Measurements from ENCODE around the gene TCTN1. TPM values are rescaled to one million over a fixed set of nuclear protein-coding genes. Genes with fewer than 3 reads are reported as not detected.

The TCTN1 gene
- total RNA-seq, 1 donor from 2014 or later = 4.5 TPM

- Histone ChIP-seq H3K27me3 (ENCODE audit: control insufficient read depth, insufficient read depth, low read length) (peaks cover 2% of the 10 kb centered on the region), H3K4me3 (ENCODE audit: low read depth, low read length) (no peak overlapping the region), H3K36me3 (ENCODE audit: control insufficient read depth, insufficient read depth, low read length) (no peaks in the 10 kb centered on the region)
- no peak for TF ChIP-seq CTCF (IDR thresholded peaks at IDR 0.05; ENCODE audit: insufficient read depth, low read length, severe bottlenecking)
- FAIRE-seq = no peak
- no peak for DNase-seq (ENCODE audit: low read depth)
These were observed 54.7 kb downstream of the TCTN1 start for GRCh38 chr12:110668480-110669192.

- H3K4me3 ChIP-seq (ENCODE audit: low read depth, low read length) = no peak overlapping the region
- no peak for FAIRE-seq
- no peak for TF ChIP-seq CTCF (IDR thresholded peaks at IDR 0.05; ENCODE audit: insufficient read depth, low read length, severe bottlenecking)
- H3K27me3 ChIP-seq (ENCODE audit: control insufficient read depth, insufficient read depth, low read length) = peaks cover 2% of the 10 kb centered on the region
- H3K36me3 ChIP-seq (ENCODE audit: control insufficient read depth, insufficient read depth, low read length) = no peaks in the 10 kb centered on the region
- DNase-seq (ENCODE audit: low read depth) = no peak
These were observed 55.2 kb downstream of the TCTN1 start for GRCh38 chr12:110669193-110669502.

DNA sequence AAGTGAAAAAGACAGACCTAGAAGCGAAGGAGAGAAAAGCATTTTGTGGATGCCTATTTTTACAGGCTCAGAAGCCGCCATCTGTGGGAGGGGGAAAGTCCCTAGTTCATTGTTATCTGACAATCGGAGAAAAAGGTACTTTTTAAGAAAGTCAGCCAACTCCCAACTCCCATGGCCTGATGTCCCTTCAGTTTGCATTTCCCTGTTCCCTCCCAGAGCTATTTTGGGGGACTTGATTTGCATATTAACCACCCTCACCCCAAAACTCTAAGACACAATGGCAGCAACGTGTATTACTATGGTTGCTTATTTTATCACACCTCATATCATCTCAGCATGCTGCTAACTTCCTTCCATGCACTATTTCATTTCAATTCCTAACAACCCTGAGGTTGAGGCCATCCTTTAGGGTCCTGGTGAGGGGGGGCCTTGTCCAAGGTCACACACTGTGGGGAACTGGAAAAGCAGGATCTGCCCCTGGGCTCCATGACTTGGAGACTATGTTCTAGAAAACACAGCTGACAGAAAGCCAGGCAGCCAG lies 56.3 kb downstream of the TCTN1 start:
- no peak for FAIRE-seq
- TF ChIP-seq CTCF (IDR thresholded peaks at IDR 0.05; ENCODE audit: insufficient read depth, low read length, severe bottlenecking) = no peak
- H3K27me3 ChIP-seq (ENCODE audit: control insufficient read depth, insufficient read depth, low read length) = peaks cover 2% of the 10 kb centered on the region
- H3K36me3 ChIP-seq (ENCODE audit: control insufficient read depth, insufficient read depth, low read length) = no peaks in the 10 kb centered on the region
- no peak for DNase-seq (ENCODE audit: low read depth)
- no peak overlapping the region for H3K4me3 ChIP-seq (ENCODE audit: low read depth, low read length)

DNA sequence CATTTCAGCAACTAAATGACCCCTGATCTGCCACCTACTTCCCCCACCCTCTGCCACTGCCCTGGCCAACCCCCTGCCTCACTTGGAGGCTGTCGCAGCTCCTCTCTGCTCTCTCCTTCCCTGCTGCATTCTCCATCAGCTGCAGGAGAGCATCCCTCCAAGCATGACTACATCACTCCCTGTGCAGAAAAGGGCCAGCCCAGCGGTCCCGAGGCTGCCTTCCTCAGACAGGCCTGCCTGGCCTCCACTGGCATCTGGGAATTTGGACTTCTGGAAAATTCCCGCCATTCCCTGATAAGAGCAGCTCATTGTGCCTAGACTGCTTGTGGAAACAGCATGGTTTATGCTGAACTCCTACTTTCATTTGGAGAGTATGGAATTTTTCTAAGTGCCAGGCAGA lies 62.2 kb downstream of the TCTN1 start:
- no peak for TF ChIP-seq CTCF (IDR thresholded peaks at IDR 0.05; ENCODE audit: insufficient read depth, low read length, severe bottlenecking)
- no peaks in the 10 kb centered on the region for H3K27me3 ChIP-seq (ENCODE audit: control insufficient read depth, insufficient read depth, low read length)
- DNase-seq (ENCODE audit: low read depth) (no peak), FAIRE-seq (no peak)
- H3K4me3 ChIP-seq (ENCODE audit: low read depth, low read length) = no peak overlapping the region
- no peaks in the 10 kb centered on the region for H3K36me3 ChIP-seq (ENCODE audit: control insufficient read depth, insufficient read depth, low read length)

DNA sequence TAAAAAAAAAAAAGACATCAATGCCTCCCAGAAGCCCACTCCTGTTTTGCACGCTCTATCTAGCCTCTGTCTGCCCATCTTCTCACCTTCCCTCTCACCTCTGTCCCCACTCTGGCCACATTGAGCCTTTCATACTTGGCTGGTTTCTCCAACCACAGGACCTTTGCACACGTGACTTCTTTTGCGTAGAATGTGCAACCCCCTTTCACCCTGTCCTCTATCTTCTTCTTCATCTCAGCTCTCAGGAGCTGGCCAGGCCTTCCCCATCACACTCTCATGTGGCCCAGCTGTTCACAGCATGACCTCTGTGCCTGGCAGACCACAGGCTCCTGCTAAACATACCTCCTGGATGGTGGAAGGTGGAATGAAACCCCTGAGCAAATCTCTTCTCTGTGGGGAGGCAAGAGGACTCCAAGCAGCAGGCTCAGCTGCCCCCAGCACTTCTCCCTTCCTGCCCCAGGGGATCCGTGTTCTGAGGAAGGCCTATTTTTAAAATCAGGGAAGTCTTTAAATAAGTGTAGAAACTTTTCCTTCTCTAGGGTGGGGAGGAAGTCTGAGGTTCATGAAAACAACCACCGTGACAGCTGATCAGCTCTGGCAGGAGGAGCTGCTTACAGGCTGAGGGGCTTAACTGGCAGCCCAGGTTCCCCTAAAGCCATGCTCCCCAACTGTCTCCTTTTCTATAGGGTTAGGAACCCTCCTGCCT lies 63.4 kb downstream of the TCTN1 start:
- no peak for DNase-seq (ENCODE audit: low read depth)
- no peak for FAIRE-seq
- Histone ChIP-seq H3K27me3 (ENCODE audit: control insufficient read depth, insufficient read depth, low read length) (no peaks in the 10 kb centered on the region), H3K4me3 (ENCODE audit: low read depth, low read length) (no peak overlapping the region), H3K36me3 (ENCODE audit: control insufficient read depth, insufficient read depth, low read length) (no peaks in the 10 kb centered on the region)
- TF ChIP-seq CTCF (IDR thresholded peaks at IDR 0.05; ENCODE audit: insufficient read depth, low read length, severe bottlenecking) = no peak

Measured in bronchial epithelial cell (primary cell).